ENCODE results near the gene KRT33A. TPM values are rescaled to one million over a fixed set of nuclear protein-coding genes. Genes with fewer than 3 reads are reported as not detected.

The KRT33A gene
- total and polyA plus RNA-seq, 2 of the 8 experiments (the other 6 are each of a cell fraction or from before 2014, with no cell fraction given): not detected

DNA sequence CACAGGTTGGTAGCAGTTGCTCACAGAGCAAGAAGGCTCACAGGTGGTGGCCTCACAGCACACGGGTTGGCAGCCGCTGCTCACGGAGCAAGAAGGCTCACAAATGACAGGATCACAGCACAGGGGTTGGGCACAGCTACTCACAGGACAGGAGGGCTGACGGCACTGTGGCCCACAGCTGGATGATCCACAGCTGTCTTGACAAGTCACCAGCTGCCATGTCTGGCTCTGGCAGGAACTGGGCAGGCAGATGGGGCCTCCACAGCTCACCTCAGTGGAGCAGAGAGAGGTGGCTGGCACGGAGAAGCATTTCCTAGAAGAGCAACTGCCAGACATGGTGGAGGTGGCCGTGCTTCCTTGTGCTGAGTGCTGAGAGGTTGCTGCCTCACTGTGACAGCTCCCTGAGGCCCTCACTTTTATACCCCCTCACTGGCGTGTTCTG is 41.7 kb downstream of the KRT33A start, which contains the start of gene KRTAP16-1 (continued):
- TF ChIP-seq, protein P1, sequence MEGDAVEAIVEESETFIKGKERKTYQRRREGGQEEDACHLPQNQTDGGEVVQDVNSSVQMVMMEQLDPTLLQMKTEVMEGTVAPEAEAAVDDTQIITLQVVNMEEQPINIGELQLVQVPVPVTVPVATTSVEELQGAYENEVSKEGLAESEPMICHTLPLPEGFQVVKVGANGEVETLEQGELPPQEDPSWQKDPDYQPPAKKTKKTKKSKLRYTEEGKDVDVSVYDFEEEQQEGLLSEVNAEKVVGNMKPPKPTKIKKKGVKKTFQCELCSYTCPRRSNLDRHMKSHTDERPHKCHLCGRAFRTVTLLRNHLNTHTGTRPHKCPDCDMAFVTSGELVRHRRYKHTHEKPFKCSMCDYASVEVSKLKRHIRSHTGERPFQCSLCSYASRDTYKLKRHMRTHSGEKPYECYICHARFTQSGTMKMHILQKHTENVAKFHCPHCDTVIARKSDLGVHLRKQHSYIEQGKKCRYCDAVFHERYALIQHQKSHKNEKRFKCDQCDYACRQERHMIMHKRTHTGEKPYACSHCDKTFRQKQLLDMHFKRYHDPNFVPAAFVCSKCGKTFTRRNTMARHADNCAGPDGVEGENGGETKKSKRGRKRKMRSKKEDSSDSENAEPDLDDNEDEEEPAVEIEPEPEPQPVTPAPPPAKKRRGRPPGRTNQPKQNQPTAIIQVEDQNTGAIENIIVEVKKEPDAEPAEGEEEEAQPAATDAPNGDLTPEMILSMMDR (IDR thresholded peaks at IDR 0.05; ENCODE audit: control extremely low read depth in 1 of 3, insufficient read depth in 1 of 3, low read depth in 1 of 3, low read length in 3 of 3): no peak
- TF ChIP-seq PHF8 (conservative IDR thresholded peaks at IDR 0.05; ENCODE audit: low read depth, low read length) (no peak), TCF12 (IDR thresholded peaks at IDR 0.05; ENCODE audit: low read depth, low read length) (no peak), SP1 (IDR thresholded peaks at IDR 0.05; ENCODE audit: low read depth, low read length) (no peak), ATF3 (IDR thresholded peaks at IDR 0.05; ENCODE audit: insufficient read depth, low read depth, low read length) (no peak), NANOG (IDR thresholded peaks at IDR 0.05; ENCODE audit: insufficient read depth, low read depth, low read length, poor library complexity, severe bottlenecking) (no peak), CHD2 (IDR thresholded peaks at IDR 0.05; ENCODE audit: low read length) (no peak), TBP (IDR thresholded peaks at IDR 0.05; ENCODE audit: low read depth, low read length) (no peak)

Data from H1 (cell line).